ENCODE measurements around the gene NLGN1. TPM values are rescaled to one million over a fixed set of nuclear protein-coding genes. Genes with fewer than 3 reads are reported as not detected.

Gene NLGN1
- total RNA-seq, 1 donor from 2014 or later, result not detected

GRCh38 chr3:173750095-173750494 lies 352.6 kb downstream of the NLGN1 start:
- Mint-ChIP-seq H3K4me1 (ENCODE audit: low read depth) (peaks cover 6% of the 10 kb centered on the region), H3K27me3 (ENCODE audit: low read depth) (no peaks in the 10 kb centered on the region), H3K9me3 (ENCODE audit: low read depth) (no peaks in the 10 kb centered on the region), H3K36me3 (ENCODE audit: low read depth) (no peaks in the 10 kb centered on the region), H3K4me3 (ENCODE audit: unreplicated experiment) (no peak overlapping the region), H3K27ac (ENCODE audit: unreplicated experiment) (no peak overlapping the region)
- TF ChIP-seq CTCF (IDR thresholded peaks at IDR 0.05), result no peak
- DNase-seq (ENCODE audit: low spot score), result no peak

DNA sequence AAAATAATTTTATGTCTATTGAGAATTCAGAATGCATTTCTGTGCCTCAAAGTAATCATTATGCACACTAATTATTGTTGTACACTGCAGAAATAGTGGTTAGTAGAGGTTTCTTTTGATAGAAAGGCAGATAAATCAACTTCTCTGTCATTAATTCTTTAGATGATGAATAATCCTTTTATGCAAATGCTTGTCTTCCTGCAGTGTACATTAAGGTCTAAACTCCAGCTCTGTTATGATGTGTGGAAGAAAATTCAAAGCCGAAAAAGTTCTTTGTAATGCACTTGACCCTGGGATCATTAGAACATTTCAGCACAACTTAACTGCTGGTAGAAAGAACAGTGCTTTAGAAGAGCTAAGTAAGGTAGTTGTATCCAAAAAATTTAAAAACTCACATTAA lies 353.0 kb downstream of the NLGN1 start:
- no peaks in the 10 kb centered on the region for H3K36me3 Mint-ChIP-seq (ENCODE audit: low read depth)
- H3K9me3 Mint-ChIP-seq (ENCODE audit: low read depth), result no peaks in the 10 kb centered on the region
- TF ChIP-seq CTCF (IDR thresholded peaks at IDR 0.05), result no peak
- H3K4me3 Mint-ChIP-seq (ENCODE audit: unreplicated experiment), result no peak overlapping the region
- no peaks in the 10 kb centered on the region for H3K27me3 Mint-ChIP-seq (ENCODE audit: low read depth)
- no peak for DNase-seq (ENCODE audit: low spot score)
- H3K27ac Mint-ChIP-seq (ENCODE audit: unreplicated experiment), result no peak overlapping the region
- peaks cover 6% of the 10 kb centered on the region for H3K4me1 Mint-ChIP-seq (ENCODE audit: low read depth)

DNA sequence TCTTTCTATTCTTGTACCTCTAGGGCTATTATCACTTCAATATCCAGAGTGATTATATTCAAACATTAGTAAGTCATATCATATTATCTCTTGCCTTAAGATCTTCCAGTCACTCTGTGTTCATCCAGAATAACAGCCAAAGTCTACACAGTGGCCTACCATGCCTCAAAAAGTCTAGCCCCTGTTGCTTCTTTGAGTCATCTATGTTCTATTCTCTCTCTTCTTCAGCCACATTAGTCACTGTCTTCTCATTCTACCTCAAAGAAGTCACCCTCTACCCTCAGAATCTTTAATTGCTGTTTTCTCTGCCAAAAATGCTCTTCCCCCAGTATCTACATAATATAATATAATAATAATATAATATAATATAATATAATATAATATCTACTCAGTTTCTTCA lies 356.0 kb downstream of the NLGN1 start:
- H3K4me3 Mint-ChIP-seq (ENCODE audit: unreplicated experiment), result no peak overlapping the region
- no peaks in the 10 kb centered on the region for H3K27me3 Mint-ChIP-seq (ENCODE audit: low read depth)
- no peak for TF ChIP-seq CTCF (IDR thresholded peaks at IDR 0.05)
- DNase-seq (ENCODE audit: low spot score), result no peak
- H3K27ac Mint-ChIP-seq (ENCODE audit: unreplicated experiment), result no peak overlapping the region
- no peaks in the 10 kb centered on the region for H3K36me3 Mint-ChIP-seq (ENCODE audit: low read depth)
- no peaks in the 10 kb centered on the region for H3K4me1 Mint-ChIP-seq (ENCODE audit: low read depth)
- H3K9me3 Mint-ChIP-seq (ENCODE audit: low read depth), result no peaks in the 10 kb centered on the region

DNA sequence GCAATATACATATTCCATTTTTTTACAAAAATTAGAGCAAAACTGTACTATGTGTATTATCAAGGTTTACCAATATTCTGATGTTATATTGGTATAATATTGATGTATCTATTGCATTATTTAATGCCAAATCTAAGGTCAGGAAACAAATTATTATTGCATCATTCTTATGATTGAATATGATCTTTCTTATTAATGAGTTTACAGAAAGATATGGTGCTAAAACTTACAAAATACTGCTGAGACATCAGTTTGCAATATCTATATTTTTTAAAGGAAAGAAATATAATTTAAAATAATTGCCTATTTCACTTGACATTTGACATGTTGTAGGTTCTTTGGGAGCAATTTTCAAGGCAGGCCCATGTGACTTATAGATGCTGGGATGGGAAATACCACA lies 357.6 kb downstream of the NLGN1 start:
- TF ChIP-seq CTCF (IDR thresholded peaks at IDR 0.05), result no peak
- H3K27ac Mint-ChIP-seq (ENCODE audit: unreplicated experiment), result no peak overlapping the region
- H3K9me3 Mint-ChIP-seq (ENCODE audit: low read depth), result no peaks in the 10 kb centered on the region
- H3K4me3 Mint-ChIP-seq (ENCODE audit: unreplicated experiment), result no peak overlapping the region
- H3K4me1 Mint-ChIP-seq (ENCODE audit: low read depth), result no peaks in the 10 kb centered on the region
- no peaks in the 10 kb centered on the region for H3K27me3 Mint-ChIP-seq (ENCODE audit: low read depth)
- DNase-seq (ENCODE audit: low spot score), result no peak
- no peaks in the 10 kb centered on the region for H3K36me3 Mint-ChIP-seq (ENCODE audit: low read depth)

DNA sequence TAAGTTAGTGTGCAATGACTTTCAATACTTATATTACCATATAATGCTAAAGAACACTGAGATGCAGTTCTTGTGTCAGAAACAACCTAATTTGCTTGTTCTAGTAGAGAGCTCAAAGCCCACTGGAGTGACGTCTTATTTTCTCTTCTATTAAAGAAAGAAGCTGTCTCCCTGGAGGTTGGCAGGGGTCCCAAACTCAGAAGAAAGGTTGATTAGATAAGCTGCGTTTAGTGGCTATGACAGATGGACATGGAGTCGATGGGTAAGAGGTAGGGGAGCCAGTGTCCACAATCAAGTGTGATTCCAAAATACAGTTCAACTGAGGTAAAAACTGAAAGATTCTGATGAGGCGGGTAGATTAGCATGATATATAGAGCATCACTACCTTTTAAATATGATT lies 363.6 kb downstream of the NLGN1 start:
- H3K27me3 Mint-ChIP-seq (ENCODE audit: low read depth), result no peaks in the 10 kb centered on the region
- H3K27ac Mint-ChIP-seq (ENCODE audit: unreplicated experiment), result no peak overlapping the region
- H3K36me3 Mint-ChIP-seq (ENCODE audit: low read depth), result no peaks in the 10 kb centered on the region
- DNase-seq (ENCODE audit: low spot score), result no peak
- H3K9me3 Mint-ChIP-seq (ENCODE audit: low read depth), result no peaks in the 10 kb centered on the region
- H3K4me3 Mint-ChIP-seq (ENCODE audit: unreplicated experiment), result no peak overlapping the region
- no peaks in the 10 kb centered on the region for H3K4me1 Mint-ChIP-seq (ENCODE audit: low read depth)
- TF ChIP-seq CTCF (IDR thresholded peaks at IDR 0.05), result no peak
